Epithelial cell of esophagus (primary cell): Measurements from ENCODE around the gene DAZAP1.

Experiments
- DNase-seq: peaks from one replicate; pipeline ENCODE4 v3.0.0; 2010; ENCODE audit warnings: low read depth
- H3K4me3 ChIP-seq: 2 replicates; pipeline ENCODE4 v1.5.1; 2011; ENCODE audit warnings: mild to moderate bottlenecking, low read length, control low read depth
- TF ChIP-seq, protein P1 (sequence below): IDR thresholded peaks from 2 replicates; pipeline ENCODE4 v1.5.1; 2011; ENCODE audit warnings: low read depth, mild to moderate bottlenecking, low read length, control low read depth, inconsistent platforms; ENCODE audit not compliant: insufficient read depth; ENCODE audit errors: missing control alignments

Gene DAZAP1

GRCh38 chr19:1447944-1448343 lies 40.6 kb downstream of the DAZAP1 start:
- H3K4me3 ChIP-seq = no peak overlapping the region
- TF ChIP-seq, protein P1, sequence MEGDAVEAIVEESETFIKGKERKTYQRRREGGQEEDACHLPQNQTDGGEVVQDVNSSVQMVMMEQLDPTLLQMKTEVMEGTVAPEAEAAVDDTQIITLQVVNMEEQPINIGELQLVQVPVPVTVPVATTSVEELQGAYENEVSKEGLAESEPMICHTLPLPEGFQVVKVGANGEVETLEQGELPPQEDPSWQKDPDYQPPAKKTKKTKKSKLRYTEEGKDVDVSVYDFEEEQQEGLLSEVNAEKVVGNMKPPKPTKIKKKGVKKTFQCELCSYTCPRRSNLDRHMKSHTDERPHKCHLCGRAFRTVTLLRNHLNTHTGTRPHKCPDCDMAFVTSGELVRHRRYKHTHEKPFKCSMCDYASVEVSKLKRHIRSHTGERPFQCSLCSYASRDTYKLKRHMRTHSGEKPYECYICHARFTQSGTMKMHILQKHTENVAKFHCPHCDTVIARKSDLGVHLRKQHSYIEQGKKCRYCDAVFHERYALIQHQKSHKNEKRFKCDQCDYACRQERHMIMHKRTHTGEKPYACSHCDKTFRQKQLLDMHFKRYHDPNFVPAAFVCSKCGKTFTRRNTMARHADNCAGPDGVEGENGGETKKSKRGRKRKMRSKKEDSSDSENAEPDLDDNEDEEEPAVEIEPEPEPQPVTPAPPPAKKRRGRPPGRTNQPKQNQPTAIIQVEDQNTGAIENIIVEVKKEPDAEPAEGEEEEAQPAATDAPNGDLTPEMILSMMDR = no peak
- DNase-seq = no peak

- no peak for DNase-seq
- H3K4me3 ChIP-seq = no peak within 1 kb of the TSS
- TF ChIP-seq, protein P1 = no peak
These were observed 42.4 kb downstream of the DAZAP1 start, which contains the start of gene APC2 for GRCh38 chr19:1449467-1450442. Gene APC2, plus strand, starts transcription at chr19:1450121. Its CDS starts 2,881 bp downstream, at chr19:1453002.

GRCh38 chr19:1450735-1451731 lies 43.6 kb downstream of the DAZAP1 start:
- TF ChIP-seq, protein P1 = no peak
- H3K4me3 ChIP-seq = no peak overlapping the region
- no peak for DNase-seq

GRCh38 chr19:1451916-1452801 lies 44.8 kb downstream of the DAZAP1 start:
- TF ChIP-seq, protein P1 = no peak
- H3K4me3 ChIP-seq = no peak overlapping the region
- DNase-seq = no peak

- H3K4me3 ChIP-seq = no peak overlapping the region
- DNase-seq = no peak
- TF ChIP-seq, protein P1 = no peak
These were observed 45.6 kb downstream of the DAZAP1 start for GRCh38 chr19:1452802-1453524.
